ENCODE data around the gene NPTXR.

DNA sequence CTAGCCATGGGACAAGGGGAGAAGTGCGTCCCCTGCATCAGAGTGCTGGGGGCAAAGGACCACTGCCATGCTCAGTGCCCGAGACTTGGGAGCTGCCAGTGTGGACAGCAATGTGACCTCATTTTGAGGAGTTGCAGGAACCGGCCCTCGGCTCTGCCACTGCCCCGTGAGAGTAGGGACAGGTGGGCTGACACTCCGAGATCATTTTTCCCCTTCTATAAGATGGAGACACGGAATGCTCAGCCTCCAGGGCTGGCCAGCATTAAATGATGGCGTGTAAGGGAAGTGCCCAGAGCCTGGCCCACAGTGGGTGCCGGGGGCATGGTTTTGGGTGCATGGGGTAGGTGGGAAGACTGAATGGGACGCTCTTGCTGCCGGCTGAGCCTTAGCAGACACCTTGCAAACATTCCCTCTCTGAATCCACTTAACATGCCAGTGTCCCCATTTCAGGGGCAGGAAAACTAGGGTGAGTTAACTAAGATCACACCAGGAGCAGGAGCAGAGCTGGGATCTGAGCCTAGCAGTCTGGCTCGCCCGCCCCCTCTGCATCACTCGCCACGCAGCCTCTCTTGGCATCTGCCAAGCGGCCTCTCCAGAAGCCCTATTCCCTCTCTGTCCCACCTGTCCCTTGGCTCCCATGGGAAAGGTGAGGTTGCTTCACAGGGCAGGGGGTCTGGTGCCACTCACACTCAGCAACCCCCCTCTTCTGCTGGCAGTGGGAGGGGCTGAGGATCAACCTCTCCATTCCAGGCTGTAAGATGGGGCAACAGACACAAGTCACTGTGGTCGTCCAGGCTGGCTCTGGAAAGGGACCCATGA lies 13.6 kb downstream of the NPTXR start:
- TF ChIP-seq, protein P1, sequence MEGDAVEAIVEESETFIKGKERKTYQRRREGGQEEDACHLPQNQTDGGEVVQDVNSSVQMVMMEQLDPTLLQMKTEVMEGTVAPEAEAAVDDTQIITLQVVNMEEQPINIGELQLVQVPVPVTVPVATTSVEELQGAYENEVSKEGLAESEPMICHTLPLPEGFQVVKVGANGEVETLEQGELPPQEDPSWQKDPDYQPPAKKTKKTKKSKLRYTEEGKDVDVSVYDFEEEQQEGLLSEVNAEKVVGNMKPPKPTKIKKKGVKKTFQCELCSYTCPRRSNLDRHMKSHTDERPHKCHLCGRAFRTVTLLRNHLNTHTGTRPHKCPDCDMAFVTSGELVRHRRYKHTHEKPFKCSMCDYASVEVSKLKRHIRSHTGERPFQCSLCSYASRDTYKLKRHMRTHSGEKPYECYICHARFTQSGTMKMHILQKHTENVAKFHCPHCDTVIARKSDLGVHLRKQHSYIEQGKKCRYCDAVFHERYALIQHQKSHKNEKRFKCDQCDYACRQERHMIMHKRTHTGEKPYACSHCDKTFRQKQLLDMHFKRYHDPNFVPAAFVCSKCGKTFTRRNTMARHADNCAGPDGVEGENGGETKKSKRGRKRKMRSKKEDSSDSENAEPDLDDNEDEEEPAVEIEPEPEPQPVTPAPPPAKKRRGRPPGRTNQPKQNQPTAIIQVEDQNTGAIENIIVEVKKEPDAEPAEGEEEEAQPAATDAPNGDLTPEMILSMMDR (IDR thresholded peaks at IDR 0.05; ENCODE audit: low read depth, low read length, poor library complexity, severe bottlenecking): no peak
- no peak for TF ChIP-seq EZH2phosphoT487 (IDR thresholded peaks at IDR 0.05; ENCODE audit: borderline replicate concordance, low read length)
